Lung (tissue), 12 donors: ENCODE results near the gene PI16. TPM values are rescaled to one million over a fixed set of nuclear protein-coding genes. Genes with fewer than 3 reads are reported as not detected.

Source experiments
- ATAC-seq: fragments of 200-7000 bp; cut with Tn5 transposase; one replicate; pipeline ENCODE4 v1.9.1; 2020; ENCODE audit warnings: moderate number of reproducible peaks; ENCODE audit not compliant: insufficient read depth, low FRiP score
- DNase-seq, 3 donors: peaks; one replicate each; pipeline ENCODE4 v3.0.0-alpha.2; 2013 to 2017
- H3K27ac ChIP-seq, 2 donors: one replicate each; pipeline ENCODE4 v1.5.1; 2013; ENCODE audit warnings: mild to moderate bottlenecking in 2 of 2, moderate library complexity in 2 of 2, control low read depth in 1 of 2, inconsistent platforms in 1 of 2, low read depth in 1 of 2, low read length in 1 of 2
- H3K27me3 ChIP-seq, 3 donors: one replicate each; pipeline ENCODE4 v1.5.1; 2013; ENCODE audit warnings: low read length in 2 of 3; ENCODE audit not compliant: control insufficient read depth in 3 of 3, insufficient read depth in 3 of 3
- H3K36me3 ChIP-seq, 4 donors: one replicate each; pipeline ENCODE4 v1.5.1; 2013; ENCODE audit warnings: low read length in 4 of 4, mild to moderate bottlenecking in 1 of 4, moderate library complexity in 1 of 4; ENCODE audit not compliant: control insufficient read depth in 4 of 4, insufficient read depth in 4 of 4
- H3K4me1 ChIP-seq, 5 donors: one replicate each; pipeline ENCODE4 v1.5.1; 2013; ENCODE audit warnings: low read length in 5 of 5, mild to moderate bottlenecking in 2 of 5, moderate library complexity in 1 of 5; ENCODE audit not compliant: control insufficient read depth in 5 of 5, insufficient read depth in 5 of 5
- H3K4me3 ChIP-seq: one replicate; pipeline ENCODE4 v1.5.1; 2013; ENCODE audit warnings: mild to moderate bottlenecking, control low read depth, moderate library complexity
- H3K9ac ChIP-seq, 2 donors: one replicate each; pipeline ENCODE4 v1.5.1; 2013; ENCODE audit warnings: low read length in 2 of 2, control low read depth in 1 of 2; ENCODE audit not compliant: insufficient read depth in 1 of 2
- H3K9me3 ChIP-seq, 4 donors: one replicate each; pipeline ENCODE4 v1.5.1; 2013; ENCODE audit warnings: low read length in 3 of 4, mild to moderate bottlenecking in 1 of 4, moderate library complexity in 1 of 4; ENCODE audit not compliant: control insufficient read depth in 4 of 4, insufficient read depth in 3 of 4
- CTCF ChIP-seq: IDR thresholded peaks from 2 replicates; pipeline ENCODE4 v1.5.1; 2012; ENCODE audit warnings: mild to moderate bottlenecking; ENCODE audit errors: control extremely low read depth, extremely low read depth
- WGBS, 2 donors: extraction: QIAGEN DNeasy Blood & Tissue Kit; methylation state at CpG; one replicate each; pipeline ENCODE4 v1.1.7; 2013; 5-methylcytosine and 5-hydroxymethylcytosine counted together
- polyA plus RNA-seq, 2 donors: library from polyadenylated mRNA; stranded (reverse); fragments of 200-250 nt; gene quantifications; one replicate each; pipeline ENCODE4 v1.2.1, GENCODE V29; 2013
- total RNA-seq, 2 donors: library from RNA; depleted of rRNA in 1 of 2; stranded (reverse); fragments of >200 nt in 1 of 2; gene quantifications; one replicate each; pipeline ENCODE4 v1.2.1, GENCODE V29; 2014 to 2021
- donor health status: control.
- donor health status: control.
- donor health status: Bipolar disorder and iron deficiency.
- donor health status: healthy.
- donor health status: DM: yes; HTN: yes; CAD: no.

Gene PI16
- total and polyA plus RNA-seq, 4 donors, result 0.60 to 4.3 (median 2.8) TPM

- ATAC-seq, result peak; percentile 46
- Histone ChIP-seq H3K4me1 (peaks cover 2 to 22% (median 13%) of the 10 kb centered on the region in 5 donors), H3K9ac (no peak overlapping the region), H3K9me3 (no peaks in the 10 kb centered on the region), H3K27ac (peak overlapping the region; percentile 70 to 71), H3K36me3 (peaks cover 17 to 29% (median 22%) of the 10 kb centered on the region in 4 donors), H3K27me3 (no peaks in the 10 kb centered on the region), H3K4me3 (no peak overlapping the region)
- 68 to 81% methylated on average over 10 of the region's 10 CpGs for WGBS, 2 donors
- no peak for TF ChIP-seq CTCF
- DNase-seq, result no peak
Observed at GRCh38 chr6:36917541-36918193, 36.9 kb upstream of the PI16 start.

- H3K27me3 ChIP-seq, result no peaks in the 10 kb centered on the region
- DNase-seq, result no peak
- peak overlapping the region in 1 of 2 donors; percentile 1 for H3K27ac ChIP-seq
- H3K4me1 ChIP-seq, result peaks cover 2 to 22% (median 13%) of the 10 kb centered on the region in 5 donors
- no peaks in the 10 kb centered on the region for H3K9me3 ChIP-seq
- 82 to 91% methylated on average over 4 of the region's 4 CpGs for WGBS, 2 donors
- TF ChIP-seq CTCF, result no peak
- H3K4me3 ChIP-seq, result no peak overlapping the region
- peaks cover 15 to 26% (median 19%) of the 10 kb centered on the region in 4 donors for H3K36me3 ChIP-seq
- H3K9ac ChIP-seq, result no peak overlapping the region
- ATAC-seq, result no peak
Observed at GRCh38 chr6:36920049-36920448, 34.5 kb upstream of the PI16 start.

- H3K4me1 ChIP-seq, result peaks cover 2 to 22% (median 13%) of the 10 kb centered on the region in 5 donors
- H3K27me3 ChIP-seq, result no peaks in the 10 kb centered on the region
- H3K9me3 ChIP-seq, result no peaks in the 10 kb centered on the region
- DNase-seq, result peak in 1 of 3 donors; percentile 60
- H3K36me3 ChIP-seq, result peaks cover 11 to 23% (median 18%) of the 10 kb centered on the region in 4 donors
- H3K4me3 ChIP-seq, result no peak overlapping the region
- no peak overlapping the region for H3K9ac ChIP-seq
- TF ChIP-seq CTCF, result no peak
- H3K27ac ChIP-seq, result no peak overlapping the region
- ATAC-seq, result no peak
- 55 to 58% methylated on average over 5 of the region's 5 CpGs for WGBS, 2 donors
Observed at GRCh38 chr6:36920546-36920945, 34.0 kb upstream of the PI16 start.
